ENCODE results near the gene CAT. TPM values are rescaled to one million over a fixed set of nuclear protein-coding genes. Genes with fewer than 3 reads are reported as not detected.

CAT gene
- total and polyA plus RNA-seq, 9 of the 15 experiments (the other 6 are each of a cell fraction or from before 2014, with no cell fraction given), result 86.7 to 183 (median 114) TPM

DNA sequence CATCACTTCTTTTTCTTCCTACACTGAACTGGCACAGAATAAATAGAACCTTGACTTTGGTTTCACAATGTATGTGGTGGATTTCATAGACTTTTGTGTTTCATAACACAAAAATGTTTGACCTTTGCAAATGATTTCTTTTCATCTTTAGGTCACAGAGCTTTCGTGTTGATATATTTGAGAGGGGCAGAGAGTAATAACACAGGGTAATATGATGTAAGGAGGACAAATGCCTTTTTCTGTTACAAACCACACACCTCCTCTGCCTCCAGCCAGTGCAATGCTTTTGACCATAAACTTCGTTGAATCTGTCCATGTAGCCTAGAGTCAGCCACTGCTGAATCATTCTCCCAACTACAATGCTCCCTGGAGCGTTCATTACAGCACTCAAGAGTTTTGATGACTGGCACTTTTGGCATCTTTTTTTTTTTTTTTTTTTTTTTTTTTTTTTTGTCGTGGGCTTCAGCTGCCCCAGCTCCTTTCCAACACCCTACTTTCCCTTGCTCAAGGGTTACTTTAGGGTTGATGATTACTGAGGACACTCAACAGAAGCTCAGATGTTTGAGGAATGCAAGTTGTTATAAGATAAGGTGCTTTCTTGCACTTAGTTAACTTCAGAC is 11.4 kb upstream of the CAT start (continued):
- TF ChIP-seq, protein P1, sequence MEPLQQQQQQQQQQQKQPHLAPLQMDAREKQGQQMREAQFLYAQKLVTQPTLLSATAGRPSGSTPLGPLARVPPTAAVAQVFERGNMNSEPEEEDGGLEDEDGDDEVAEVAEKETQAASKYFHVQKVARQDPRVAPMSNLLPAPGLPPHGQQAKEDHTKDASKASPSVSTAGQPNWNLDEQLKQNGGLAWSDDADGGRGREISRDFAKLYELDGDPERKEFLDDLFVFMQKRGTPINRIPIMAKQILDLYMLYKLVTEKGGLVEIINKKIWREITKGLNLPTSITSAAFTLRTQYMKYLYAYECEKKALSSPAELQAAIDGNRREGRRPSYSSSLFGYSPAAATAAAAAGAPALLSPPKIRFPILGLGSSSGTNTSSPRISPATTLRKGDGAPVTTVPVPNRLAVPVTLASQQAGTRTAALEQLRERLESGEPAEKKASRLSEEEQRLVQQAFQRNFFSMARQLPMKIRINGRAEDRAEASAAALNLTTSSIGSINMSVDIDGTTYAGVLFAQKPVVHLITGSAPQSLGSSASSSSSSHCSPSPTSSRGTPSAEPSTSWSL (CRISPR knock-in tag; IDR thresholded peaks at IDR 0.05; ENCODE audit: borderline replicate concordance), result no peak
- TF ChIP-seq, protein P2, sequence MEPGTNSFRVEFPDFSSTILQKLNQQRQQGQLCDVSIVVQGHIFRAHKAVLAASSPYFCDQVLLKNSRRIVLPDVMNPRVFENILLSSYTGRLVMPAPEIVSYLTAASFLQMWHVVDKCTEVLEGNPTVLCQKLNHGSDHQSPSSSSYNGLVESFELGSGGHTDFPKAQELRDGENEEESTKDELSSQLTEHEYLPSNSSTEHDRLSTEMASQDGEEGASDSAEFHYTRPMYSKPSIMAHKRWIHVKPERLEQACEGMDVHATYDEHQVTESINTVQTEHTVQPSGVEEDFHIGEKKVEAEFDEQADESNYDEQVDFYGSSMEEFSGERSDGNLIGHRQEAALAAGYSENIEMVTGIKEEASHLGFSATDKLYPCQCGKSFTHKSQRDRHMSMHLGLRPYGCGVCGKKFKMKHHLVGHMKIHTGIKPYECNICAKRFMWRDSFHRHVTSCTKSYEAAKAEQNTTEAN (CRISPR knock-in tag; IDR thresholded peaks at IDR 0.05), result no peak
- no peak for TF ChIP-seq MED1 (CRISPR knock-in tag; IDR thresholded peaks at IDR 0.05; ENCODE audit: borderline replicate concordance)
- no peak for TF ChIP-seq RBM15 (IDR thresholded peaks at IDR 0.05; ENCODE audit: insufficient read depth, low read length)
- TF ChIP-seq, protein P3, sequence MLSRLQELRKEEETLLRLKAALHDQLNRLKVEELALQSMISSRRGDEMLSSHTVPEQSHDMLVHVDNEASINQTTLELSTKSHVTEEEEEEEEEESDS (CRISPR knock-in tag; IDR thresholded peaks at IDR 0.05), result no peak
- TF ChIP-seq NFATC3 (IDR thresholded peaks at IDR 0.05), result no peak
- TF ChIP-seq ZFPM2 (CRISPR knock-in tag; IDR thresholded peaks at IDR 0.05), result no peak
- TF ChIP-seq TCF7 (IDR thresholded peaks at IDR 0.05; ENCODE audit: borderline replicate concordance), result no peak
- no peak for TF ChIP-seq SNIP1 (IDR thresholded peaks at IDR 0.05; ENCODE audit: low read depth)
- TF ChIP-seq, protein P4, sequence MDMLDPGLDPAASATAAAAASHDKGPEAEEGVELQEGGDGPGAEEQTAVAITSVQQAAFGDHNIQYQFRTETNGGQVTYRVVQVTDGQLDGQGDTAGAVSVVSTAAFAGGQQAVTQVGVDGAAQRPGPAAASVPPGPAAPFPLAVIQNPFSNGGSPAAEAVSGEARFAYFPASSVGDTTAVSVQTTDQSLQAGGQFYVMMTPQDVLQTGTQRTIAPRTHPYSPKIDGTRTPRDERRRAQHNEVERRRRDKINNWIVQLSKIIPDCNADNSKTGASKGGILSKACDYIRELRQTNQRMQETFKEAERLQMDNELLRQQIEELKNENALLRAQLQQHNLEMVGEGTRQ (CRISPR knock-in tag; IDR thresholded peaks at IDR 0.05), result no peak
- TF ChIP-seq NR3C1 (CRISPR knock-in tag; IDR thresholded peaks at IDR 0.05), result no peak
- TF ChIP-seq ARID2 (IDR thresholded peaks at IDR 0.05), result no peak
- no peak for TF ChIP-seq TAL1 (IDR thresholded peaks at IDR 0.05)
- TF ChIP-seq, protein P5, sequence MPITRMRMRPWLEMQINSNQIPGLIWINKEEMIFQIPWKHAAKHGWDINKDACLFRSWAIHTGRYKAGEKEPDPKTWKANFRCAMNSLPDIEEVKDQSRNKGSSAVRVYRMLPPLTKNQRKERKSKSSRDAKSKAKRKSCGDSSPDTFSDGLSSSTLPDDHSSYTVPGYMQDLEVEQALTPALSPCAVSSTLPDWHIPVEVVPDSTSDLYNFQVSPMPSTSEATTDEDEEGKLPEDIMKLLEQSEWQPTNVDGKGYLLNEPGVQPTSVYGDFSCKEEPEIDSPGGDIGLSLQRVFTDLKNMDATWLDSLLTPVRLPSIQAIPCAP (CRISPR knock-in tag; IDR thresholded peaks at IDR 0.05; ENCODE audit: borderline replicate concordance), result no peak
- no peak for TF ChIP-seq GTF2A2 (tag; IDR thresholded peaks at IDR 0.05)
- no peak for TF ChIP-seq BRF1 (IDR thresholded peaks at IDR 0.05; ENCODE audit: borderline replicate concordance, extremely low read depth, insufficient read length)
- no peak for TF ChIP-seq SMAD3 (CRISPR knock-in tag; conservative IDR thresholded peaks at IDR 0.05)
- TF ChIP-seq BCOR (IDR thresholded peaks at IDR 0.05), result no peak
